ENCODE results near the gene SMURF1. TPM values are rescaled to one million over a fixed set of nuclear protein-coding genes. Genes with fewer than 3 reads are reported as not detected.

Gene SMURF1
- total and polyA plus RNA-seq, 4 donors, result 2.9 to 16.8 (median 5.9) TPM

DNA sequence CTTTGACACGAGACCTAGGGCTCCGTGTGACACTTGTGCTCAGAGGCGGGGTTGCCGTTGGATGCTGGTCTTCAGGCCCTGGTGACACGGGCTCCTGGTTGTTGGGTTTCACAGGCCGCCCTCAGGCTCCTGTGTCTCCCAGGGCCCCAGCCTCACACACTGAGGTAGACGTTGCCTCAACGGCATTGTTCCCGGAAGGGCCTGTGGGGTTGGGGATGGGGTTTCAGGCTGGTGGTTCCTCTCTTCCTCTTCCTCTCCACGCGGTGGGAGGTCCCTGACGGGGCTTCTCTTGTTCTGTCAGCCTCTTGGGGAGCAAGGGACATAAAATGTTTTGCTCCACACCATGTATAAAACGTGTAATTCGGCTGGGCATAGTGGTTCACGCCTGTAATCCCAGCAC lies 140.5 kb downstream of the SMURF1 start:
- H3K4me3 ChIP-seq (ENCODE audit: low read depth in 1 of 3, low read length in 3 of 3), result no peak overlapping the region
- DNase-seq (ENCODE audit: low spot score), result no peak

DNA sequence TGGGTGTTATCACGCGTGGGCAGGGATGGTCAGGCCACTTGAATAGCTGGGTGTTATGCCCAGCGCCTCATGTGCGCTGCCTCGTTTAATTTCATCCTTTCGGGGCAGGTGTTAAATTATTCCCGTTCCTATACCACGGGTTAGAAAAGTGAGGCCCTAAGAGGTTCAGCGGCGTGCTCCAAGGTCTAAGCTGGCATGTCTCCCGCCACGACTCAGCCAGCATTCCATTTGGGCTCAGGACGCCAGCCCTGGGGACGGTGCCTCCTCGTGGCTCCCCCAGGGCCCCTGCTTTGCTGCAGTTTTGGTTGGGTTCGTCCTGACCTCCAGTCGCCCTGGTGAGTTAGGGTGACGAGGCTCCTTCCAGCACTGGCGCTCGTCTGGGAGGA lies 141.1 kb downstream of the SMURF1 start:
- Histone ChIP-seq H3K27ac (ENCODE audit: low read depth in 1 of 2, low read length in 2 of 2) (no peak overlapping the region), H3K9me3 (ENCODE audit: control insufficient read depth in 4 of 4, low read length in 3 of 4) (no peaks in the 10 kb centered on the region), H3K9ac (ENCODE audit: low read depth in 1 of 2, low read length in 2 of 2) (no peak overlapping the region), H3K36me3 (ENCODE audit: control insufficient read depth in 4 of 4, insufficient read depth in 3 of 4, low read depth in 1 of 4, low read length in 3 of 4) (peaks cover 10 to 77% (median 39%) of the 10 kb centered on the region in 4 donors), H3K27me3 (ENCODE audit: control insufficient read depth in 4 of 4, insufficient read depth in 4 of 4, low read length in 3 of 4) (no peaks in the 10 kb centered on the region), H3K4me1 (ENCODE audit: control insufficient read depth in 4 of 4, insufficient read depth in 4 of 4, low read length in 3 of 4) (no peaks in the 10 kb centered on the region), H3K4me3 (ENCODE audit: low read depth in 1 of 3, low read length in 3 of 3) (no peak overlapping the region)
- DNase-seq (ENCODE audit: low spot score), result no peak
- WGBS, result 96% methylated on average over 20 of the region's 20 CpGs
- no peak for TF ChIP-seq HNF4G (IDR thresholded peaks at IDR 0.05)
- TF ChIP-seq NR2F2 (IDR thresholded peaks at IDR 0.05), result no peak
- no peak for TF ChIP-seq HNF4A (conservative IDR thresholded peaks at IDR 0.05)
- no peak for TF ChIP-seq FOXA1 (IDR thresholded peaks at IDR 0.05)
- no peak for TF ChIP-seq RAD21 (IDR thresholded peaks at IDR 0.05)
- no peak for TF ChIP-seq TAF1 (conservative IDR thresholded peaks at IDR 0.05)
- no peak for TF ChIP-seq GABPA (IDR thresholded peaks at IDR 0.05 in 1 of 2, conservative IDR thresholded peaks at IDR 0.05 in 1 of 2)
- TF ChIP-seq ATF3 (IDR thresholded peaks at IDR 0.05), result no peak
- no peak for TF ChIP-seq FOXA2 (IDR thresholded peaks at IDR 0.05)
- no peak for TF ChIP-seq REST (IDR thresholded peaks at IDR 0.05)

More for the DNA sequence above, 140.5 kb downstream of the SMURF1 start:
- Histone ChIP-seq H3K27me3 (ENCODE audit: control insufficient read depth in 4 of 4, insufficient read depth in 4 of 4, low read length in 3 of 4) (no peaks in the 10 kb centered on the region), H3K9me3 (ENCODE audit: control insufficient read depth in 4 of 4, low read length in 3 of 4) (no peaks in the 10 kb centered on the region), H3K27ac (ENCODE audit: low read depth in 1 of 2, low read length in 2 of 2) (no peak overlapping the region), H3K4me1 (ENCODE audit: control insufficient read depth in 4 of 4, insufficient read depth in 4 of 4, low read length in 3 of 4) (no peaks in the 10 kb centered on the region), H3K9ac (ENCODE audit: low read depth in 1 of 2, low read length in 2 of 2) (no peak overlapping the region), H3K36me3 (ENCODE audit: control insufficient read depth in 4 of 4, insufficient read depth in 3 of 4, low read depth in 1 of 4, low read length in 3 of 4) (peaks cover 13 to 81% (median 40%) of the 10 kb centered on the region in 4 donors)
- no peak for TF ChIP-seq RAD21 (IDR thresholded peaks at IDR 0.05)
- no peak for TF ChIP-seq HNF4A (conservative IDR thresholded peaks at IDR 0.05)
- TF ChIP-seq RXRA (IDR thresholded peaks at IDR 0.05), result no peak
- no peak for TF ChIP-seq JUND (IDR thresholded peaks at IDR 0.05)
- TF ChIP-seq YY1 (IDR thresholded peaks at IDR 0.05), result no peak
- TF ChIP-seq ATF3 (IDR thresholded peaks at IDR 0.05), result no peak
- no peak for TF ChIP-seq FOXA1 (IDR thresholded peaks at IDR 0.05)
- TF ChIP-seq GABPA (IDR thresholded peaks at IDR 0.05 in 1 of 2, conservative IDR thresholded peaks at IDR 0.05 in 1 of 2), result no peak
- no peak for TF ChIP-seq REST (IDR thresholded peaks at IDR 0.05)
- TF ChIP-seq TAF1 (conservative IDR thresholded peaks at IDR 0.05), result no peak
- no peak for TF ChIP-seq NR2F2 (IDR thresholded peaks at IDR 0.05)
- no peak for TF ChIP-seq SP1 (IDR thresholded peaks at IDR 0.05)
- no peak for TF ChIP-seq ZBTB33 (IDR thresholded peaks at IDR 0.05)
- no peak for TF ChIP-seq EGR1 (IDR thresholded peaks at IDR 0.05; ENCODE audit: low read depth in 2 of 2)
- TF ChIP-seq, protein P1, sequence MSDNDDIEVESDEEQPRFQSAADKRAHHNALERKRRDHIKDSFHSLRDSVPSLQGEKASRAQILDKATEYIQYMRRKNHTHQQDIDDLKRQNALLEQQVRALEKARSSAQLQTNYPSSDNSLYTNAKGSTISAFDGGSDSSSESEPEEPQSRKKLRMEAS (IDR thresholded peaks at IDR 0.05), result no peak
- 94% methylated on average over 15 of the region's 15 CpGs for WGBS
